ENCODE data around the gene ODF2L. TPM values are rescaled to one million over a fixed set of nuclear protein-coding genes. Genes with fewer than 3 reads are reported as not detected.

The ODF2L gene
- total RNA-seq, 4 donors from 2014 or later, result 48.2 to 111 (median 64.7) TPM

DNA sequence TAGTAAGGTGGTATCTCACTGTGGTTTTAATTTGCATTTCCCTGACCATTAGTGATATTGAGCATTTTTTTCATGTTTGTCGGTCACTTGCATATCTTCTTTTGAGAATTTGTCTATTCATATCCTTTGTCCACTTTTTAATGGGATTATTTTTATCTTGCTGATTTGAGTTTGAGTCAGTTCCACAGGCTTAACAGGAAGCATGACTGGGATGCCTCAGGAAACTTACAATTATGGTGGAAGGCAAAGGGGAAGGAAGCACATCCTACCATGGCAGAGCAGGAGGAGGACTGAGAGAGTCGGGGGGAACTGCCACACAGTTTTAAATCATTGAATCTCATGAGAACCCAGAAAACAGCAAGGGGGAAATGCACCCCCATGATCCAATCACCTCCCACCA is 51.1 kb downstream of the ODF2L start:
- TF ChIP-seq, protein P1, sequence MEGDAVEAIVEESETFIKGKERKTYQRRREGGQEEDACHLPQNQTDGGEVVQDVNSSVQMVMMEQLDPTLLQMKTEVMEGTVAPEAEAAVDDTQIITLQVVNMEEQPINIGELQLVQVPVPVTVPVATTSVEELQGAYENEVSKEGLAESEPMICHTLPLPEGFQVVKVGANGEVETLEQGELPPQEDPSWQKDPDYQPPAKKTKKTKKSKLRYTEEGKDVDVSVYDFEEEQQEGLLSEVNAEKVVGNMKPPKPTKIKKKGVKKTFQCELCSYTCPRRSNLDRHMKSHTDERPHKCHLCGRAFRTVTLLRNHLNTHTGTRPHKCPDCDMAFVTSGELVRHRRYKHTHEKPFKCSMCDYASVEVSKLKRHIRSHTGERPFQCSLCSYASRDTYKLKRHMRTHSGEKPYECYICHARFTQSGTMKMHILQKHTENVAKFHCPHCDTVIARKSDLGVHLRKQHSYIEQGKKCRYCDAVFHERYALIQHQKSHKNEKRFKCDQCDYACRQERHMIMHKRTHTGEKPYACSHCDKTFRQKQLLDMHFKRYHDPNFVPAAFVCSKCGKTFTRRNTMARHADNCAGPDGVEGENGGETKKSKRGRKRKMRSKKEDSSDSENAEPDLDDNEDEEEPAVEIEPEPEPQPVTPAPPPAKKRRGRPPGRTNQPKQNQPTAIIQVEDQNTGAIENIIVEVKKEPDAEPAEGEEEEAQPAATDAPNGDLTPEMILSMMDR (IDR thresholded peaks at IDR 0.05), result no peak
- Histone ChIP-seq H3K36me3 (no peaks in the 10 kb centered on the region), H3K27ac (no peak overlapping the region), H3K4me3 (replicated peaks in 1 of 3) (no peak overlapping the region), H3K4me1 (no peaks in the 10 kb centered on the region), H3K9me3 (no peaks in the 10 kb centered on the region), H3K27me3 (no peaks in the 10 kb centered on the region)
- intact Hi-C loops (cut with DNase I), result no loop called here
- 79 to 91% methylated on average over 2 of the region's 2 CpGs for WGBS, 2 donors
- no peak for DNase-seq

- TF ChIP-seq, protein P1 (IDR thresholded peaks at IDR 0.05), result no peak
- Histone ChIP-seq H3K4me1 (no peaks in the 10 kb centered on the region), H3K4me3 (replicated peaks in 1 of 3) (no peak overlapping the region), H3K27me3 (no peaks in the 10 kb centered on the region), H3K36me3 (no peaks in the 10 kb centered on the region), H3K27ac (no peak overlapping the region), H3K9me3 (no peaks in the 10 kb centered on the region)
- no peak for DNase-seq
- WGBS, 2 donors, result 93 to 94% methylated on average over 7 of the region's 7 CpGs
- intact Hi-C loops (cut with DNase I), result no loop called here
Measured at GRCh38 chr1:86339906-86340305, 56.2 kb downstream of the ODF2L start.

- WGBS, 2 donors, result 80 to 81% methylated on average over 7 of the region's 7 CpGs
- no peak for DNase-seq
- Histone ChIP-seq H3K9me3 (no peaks in the 10 kb centered on the region), H3K27me3 (no peaks in the 10 kb centered on the region), H3K4me3 (replicated peaks in 1 of 3) (no peak overlapping the region), H3K27ac (no peak overlapping the region), H3K36me3 (no peaks in the 10 kb centered on the region), H3K4me1 (no peaks in the 10 kb centered on the region)
- intact Hi-C loops (cut with DNase I), result no loop called here
- TF ChIP-seq, protein P1 (IDR thresholded peaks at IDR 0.05), result no peak
- TF ChIP-seq POLR2A (IDR thresholded peaks at IDR 0.05), result no peak
Measured at GRCh38 chr1:86339014-86339812, 56.9 kb downstream of the ODF2L start.

- no peaks in the 10 kb centered on the region for H3K27me3 ChIP-seq
- no peak for TF ChIP-seq POLR2A (IDR thresholded peaks at IDR 0.05)
- TF ChIP-seq, protein P1 (IDR thresholded peaks at IDR 0.05), result no peak
- intact Hi-C loops (cut with DNase I), result no loop called here
- H3K4me1 ChIP-seq, result no peaks in the 10 kb centered on the region
- H3K27ac ChIP-seq, result no peak overlapping the region
- no peak for DNase-seq
- WGBS, 2 donors, result 56 to 68% methylated on average over 1 of the region's 1 CpG
- H3K4me3 ChIP-seq (replicated peaks in 1 of 3), result no peak overlapping the region
- H3K36me3 ChIP-seq, result no peaks in the 10 kb centered on the region
- H3K9me3 ChIP-seq, result no peaks in the 10 kb centered on the region
Measured at GRCh38 chr1:86335916-86336315, 60.2 kb downstream of the ODF2L start.

GRCh38 chr1:86325264-86325663 is 70.9 kb downstream of the ODF2L start:
- H3K4me1 ChIP-seq, result no peaks in the 10 kb centered on the region
- TF ChIP-seq POLR2A (IDR thresholded peaks at IDR 0.05), result no peak
- TF ChIP-seq, protein P1 (IDR thresholded peaks at IDR 0.05), result no peak

More at GRCh38 chr1:86325264-86325663, 70.9 kb downstream of the ODF2L start:
- no peak for DNase-seq
- no peak overlapping the region for H3K4me3 ChIP-seq (replicated peaks in 1 of 3)
- H3K36me3 ChIP-seq, result no peaks in the 10 kb centered on the region
- H3K27me3 ChIP-seq, result no peaks in the 10 kb centered on the region
- no peak overlapping the region for H3K27ac ChIP-seq
- H3K9me3 ChIP-seq, result no peaks in the 10 kb centered on the region
- intact Hi-C loops (cut with DNase I), result no loop called here

All from thyroid gland (tissue), 4 donors.